Karpas-422 (cell line): Measurements from ENCODE around the gene CD82. TPM values are rescaled to one million over a fixed set of nuclear protein-coding genes. Genes with fewer than 3 reads are reported as not detected.

Experiments used
- DNase-seq: peaks from one replicate; pipeline ENCODE4 v3.0.0-alpha.2; 2015
- H2AFZ ChIP-seq: fragments of 200-600 bp; sonication (generic); 2 replicates; pipeline ENCODE4 v1.6.1; 2014; ENCODE audit warnings: antibody characterized with exemption, low read length, mixed read lengths
- H3K27ac ChIP-seq: fragments of 200-600 bp; sonication (generic); 2 replicates; pipeline ENCODE4 v1.5.1; 2014; ENCODE audit warnings: mild to moderate bottlenecking, low read length, moderate library complexity
- H3K27me3 ChIP-seq: fragments of 200-600 bp; sonication (generic); 2 replicates; pipeline ENCODE4 v1.6.1; 2014; ENCODE audit warnings: low read length, mixed read lengths
- H3K36me3 ChIP-seq: fragments of 200-600 bp; sonication (generic); 2 replicates; pipeline ENCODE4 v1.6.1; 2014; ENCODE audit warnings: low read length, mixed read lengths; ENCODE audit not compliant: insufficient read depth
- H3K4me1 ChIP-seq: fragments of 200-600 bp; sonication (generic); 2 replicates; pipeline ENCODE4 v1.6.1; 2014; ENCODE audit warnings: mild to moderate bottlenecking, low read length, mixed read lengths
- H3K4me2 ChIP-seq: fragments of 200-600 bp; sonication (generic); 2 replicates; pipeline ENCODE4 v1.6.1; 2014; ENCODE audit warnings: low read length, low read depth, mild to moderate bottlenecking; ENCODE audit not compliant: poor library complexity, severe bottlenecking
- H3K4me3 ChIP-seq: fragments of 200-600 bp; sonication (generic); 2 replicates; pipeline ENCODE4 v1.5.1; 2014; ENCODE audit warnings: mild to moderate bottlenecking, antibody characterized with exemption, low read length, mixed read lengths
- H3K79me2 ChIP-seq: fragments of 200-600 bp; sonication (generic); 2 replicates; pipeline ENCODE4 v1.6.1; 2014; ENCODE audit warnings: mild to moderate bottlenecking, low read length, mixed read lengths
- H3K9ac ChIP-seq: fragments of 200-600 bp; sonication (generic); 2 replicates; pipeline ENCODE4 v1.6.0; 2014; ENCODE audit warnings: low read length
- H3K9me2 ChIP-seq: fragments of 200-600 bp; sonication (generic), shearing (Covaris generic); replicated peaks from 2 replicates; pipeline ENCODE4 v1.6.0; 2014; ENCODE audit warnings: mild to moderate bottlenecking, low read length, moderate library complexity; ENCODE audit not compliant: insufficient read depth
- H3K9me3 ChIP-seq: fragments of 300-700, 200-600 bp; sonication (generic); 2 replicates; pipeline ENCODE4 v1.6.1; 2014; ENCODE audit warnings: low read length, mixed read lengths
- H4K20me1 ChIP-seq: fragments of 200-600 bp; sonication (generic); 2 replicates; pipeline ENCODE4 v1.6.1; 2014; ENCODE audit warnings: mild to moderate bottlenecking, antibody characterized with exemption, low read length, low read depth; ENCODE audit not compliant: insufficient read depth
- total RNA-seq: library from RNA; depleted of rRNA; stranded (reverse); fragments of >200 nt; shearing (Covaris generic); gene quantifications from 2 replicates; pipeline ENCODE4 v1.2.3, GENCODE V29; 2014; ENCODE audit warnings: low replicate concordance

CD82 gene
- total RNA-seq, 1 experiment from 2014 or later, result 22.2 TPM

GRCh38 chr11:44578279-44578678, 12.8 kb downstream of the CD82 start:
- Histone ChIP-seq H3K27me3 (no peaks in the 10 kb centered on the region), H3K4me2 (peak overlapping the region; percentile 63), H3K9ac (peak overlapping the region; percentile 49), H3K9me3 (no peaks in the 10 kb centered on the region), H3K4me1 (peaks cover 52% of the 10 kb centered on the region), H4K20me1 (no peaks in the 10 kb centered on the region), H2AFZ (no peak overlapping the region), H3K9me2 (no peaks in the 10 kb centered on the region), H3K36me3 (no peaks in the 10 kb centered on the region), H3K4me3 (peak overlapping the region; percentile 20; the same call in 1 of the 2 replicates), H3K27ac (peak overlapping the region; percentile 72), H3K79me2 (peaks cover 6% of the 10 kb centered on the region; the same call in 1 of the 2 replicates)
- peak; percentile 69 for DNase-seq

- Histone ChIP-seq H3K27me3 (no peaks in the 10 kb centered on the region), H3K79me2 (peaks cover 6% of the 10 kb centered on the region), H3K36me3 (no peaks in the 10 kb centered on the region), H4K20me1 (no peaks in the 10 kb centered on the region), H3K9me3 (no peaks in the 10 kb centered on the region), H3K27ac (no peak overlapping the region), H3K4me1 (peaks cover 46% of the 10 kb centered on the region), H3K9ac (peak overlapping the region; percentile 5; the same call in 1 of the 2 replicates), H3K9me2 (no peaks in the 10 kb centered on the region), H2AFZ (no peak overlapping the region), H3K4me3 (no peak overlapping the region), H3K4me2 (no peak overlapping the region)
- no peak for DNase-seq
Measured at GRCh38 chr11:44579302-44579761, 13.9 kb downstream of the CD82 start.

- H3K27ac ChIP-seq, result no peak overlapping the region
- H4K20me1 ChIP-seq, result no peaks in the 10 kb centered on the region
- H3K9me3 ChIP-seq, result no peaks in the 10 kb centered on the region
- H3K27me3 ChIP-seq, result no peaks in the 10 kb centered on the region
- no peak overlapping the region for H3K4me2 ChIP-seq
- H3K9ac ChIP-seq, result no peak overlapping the region
- no peaks in the 10 kb centered on the region for H3K36me3 ChIP-seq
- no peak overlapping the region for H3K4me3 ChIP-seq
- no peak overlapping the region for H2AFZ ChIP-seq
- DNase-seq, result no peak
- peaks cover 34% of the 10 kb centered on the region for H3K4me1 ChIP-seq
- H3K79me2 ChIP-seq, result peaks cover 6% of the 10 kb centered on the region
- H3K9me2 ChIP-seq, result no peaks in the 10 kb centered on the region
Measured at GRCh38 chr11:44580701-44581100, 15.2 kb downstream of the CD82 start.

GRCh38 chr11:44581246-44581645, 15.8 kb downstream of the CD82 start:
- Histone ChIP-seq H3K4me1 (peaks cover 29% of the 10 kb centered on the region), H3K79me2 (peaks cover 6% of the 10 kb centered on the region), H3K36me3 (no peaks in the 10 kb centered on the region)

GRCh38 chr11:44582641-44583352, 17.3 kb downstream of the CD82 start:
- no peak overlapping the region for H3K9ac ChIP-seq
- no peaks in the 10 kb centered on the region for H3K9me3 ChIP-seq
- H3K4me3 ChIP-seq, result no peak overlapping the region
- H3K9me2 ChIP-seq, result no peaks in the 10 kb centered on the region
- H2AFZ ChIP-seq, result no peak overlapping the region
- no peak overlapping the region for H3K4me2 ChIP-seq
- H3K4me1 ChIP-seq, result peaks cover 13% of the 10 kb centered on the region
- H4K20me1 ChIP-seq, result no peaks in the 10 kb centered on the region
- H3K27me3 ChIP-seq, result no peaks in the 10 kb centered on the region
- DNase-seq, result no peak
- H3K36me3 ChIP-seq, result no peaks in the 10 kb centered on the region
- H3K27ac ChIP-seq, result no peak overlapping the region
- peaks cover 6% of the 10 kb centered on the region for H3K79me2 ChIP-seq

More at GRCh38 chr11:44581246-44581645, 15.8 kb downstream of the CD82 start:
- Histone ChIP-seq H3K9me3 (no peaks in the 10 kb centered on the region), H3K9ac (no peak overlapping the region), H3K27me3 (no peaks in the 10 kb centered on the region), H3K9me2 (no peaks in the 10 kb centered on the region), H3K4me3 (no peak overlapping the region), H3K27ac (no peak overlapping the region), H4K20me1 (no peaks in the 10 kb centered on the region), H2AFZ (no peak overlapping the region), H3K4me2 (no peak overlapping the region)
- DNase-seq, result no peak

- H3K27ac ChIP-seq, result no peak overlapping the region
- H2AFZ ChIP-seq, result no peak overlapping the region
- no peak for DNase-seq
- H3K36me3 ChIP-seq, result no peaks in the 10 kb centered on the region
- H3K4me3 ChIP-seq, result no peak overlapping the region
- no peaks in the 10 kb centered on the region for H3K27me3 ChIP-seq
- no peak overlapping the region for H3K4me2 ChIP-seq
- peaks cover 8% of the 10 kb centered on the region for H3K4me1 ChIP-seq
- no peak overlapping the region for H3K9ac ChIP-seq
- H3K9me3 ChIP-seq, result no peaks in the 10 kb centered on the region
- no peaks in the 10 kb centered on the region for H3K9me2 ChIP-seq
- H4K20me1 ChIP-seq, result no peaks in the 10 kb centered on the region
- H3K79me2 ChIP-seq, result peaks cover 6% of the 10 kb centered on the region
Measured at GRCh38 chr11:44583353-44583669, 17.8 kb downstream of the CD82 start.

GRCh38 chr11:44585421-44585820, 20.0 kb downstream of the CD82 start:
- Histone ChIP-seq H3K27ac (no peak overlapping the region), H3K9me2 (no peaks in the 10 kb centered on the region), H3K4me1 (no peaks in the 10 kb centered on the region), H3K27me3 (no peaks in the 10 kb centered on the region), H2AFZ (no peak overlapping the region), H3K9ac (no peak overlapping the region), H3K9me3 (no peaks in the 10 kb centered on the region), H4K20me1 (no peaks in the 10 kb centered on the region), H3K4me2 (no peak overlapping the region), H3K36me3 (no peaks in the 10 kb centered on the region), H3K4me3 (no peak overlapping the region), H3K79me2 (no peaks in the 10 kb centered on the region; the same call in 1 of the 2 replicates)
- no peak for DNase-seq

- H3K36me3 ChIP-seq, result no peaks in the 10 kb centered on the region
- H3K9me2 ChIP-seq, result no peaks in the 10 kb centered on the region
- no peak overlapping the region for H2AFZ ChIP-seq
- no peak overlapping the region for H3K9ac ChIP-seq
- no peaks in the 10 kb centered on the region for H3K27me3 ChIP-seq
- no peaks in the 10 kb centered on the region for H4K20me1 ChIP-seq
- H3K4me3 ChIP-seq, result no peak overlapping the region
- no peak for DNase-seq
- H3K4me2 ChIP-seq, result no peak overlapping the region
- H3K27ac ChIP-seq, result no peak overlapping the region
- peaks cover 9% of the 10 kb centered on the region; the same call in 1 of the 2 replicates for H3K4me1 ChIP-seq
- no peaks in the 10 kb centered on the region for H3K9me3 ChIP-seq
- H3K79me2 ChIP-seq, result no peaks in the 10 kb centered on the region
Measured at GRCh38 chr11:44589301-44589700, 23.8 kb downstream of the CD82 start.
